ENCODE data around the gene C10orf62. TPM values are rescaled to one million over a fixed set of nuclear protein-coding genes. Genes with fewer than 3 reads are reported as not detected.

C10orf62 gene
- total and polyA plus RNA-seq, 2 donors (not counting 3 experiments of a cell fraction or from before 2014, with no cell fraction given) = not detected

- H3K9ac ChIP-seq (replicated peaks; ENCODE audit: extremely low read depth, insufficient read depth, low read length) = no peak overlapping the region
- dilution Hi-C loops (cut with MboI; ENCODE audit: extremely low pct_ligation_motif_present, low sequenced_read_pairs) = no loop called here
- no peaks in the 10 kb centered on the region for H3K27me3 ChIP-seq (ENCODE audit: control insufficient read depth in 2 of 2, insufficient read depth in 2 of 2, low read length in 2 of 2)
- peaks cover 31% of the 10 kb centered on the region for H3K4me1 ChIP-seq (ENCODE audit: control insufficient read depth, extremely low read depth, insufficient read depth, low read length)
- no TSS peak for BruUV-seq (replicated peaks)
- H2AFZ ChIP-seq (ENCODE audit: low read depth, low read length) = no peak overlapping the region
- peaks cover 0 to 2% of the 10 kb centered on the region in 2 experiments for H3K36me3 ChIP-seq (ENCODE audit: control insufficient read depth in 2 of 2, extremely low read depth in 1 of 2, insufficient read depth in 2 of 2, low read length in 2 of 2)
- H3K79me2 ChIP-seq (ENCODE audit: control insufficient read depth, insufficient read depth, low read length) = no peaks in the 10 kb centered on the region
- no peak overlapping the region for H3K27ac ChIP-seq (ENCODE audit: insufficient read depth, low read depth, low read length)
- FAIRE-seq (no peak), DNase-seq (ENCODE audit: low read depth, low spot score) (no peak)
- POLR2A ChIA-PET = no interaction called here
- no peaks in the 10 kb centered on the region for H3K9me1 ChIP-seq (replicated peaks; ENCODE audit: control insufficient read depth, extremely low read depth, insufficient read depth, low read length)
- CTCF ChIA-PET = interaction anchor here (2.3 kb wide), 1 partner anchor 12 kb away, joined by 18 read pairs; no protein-coding TSS in a partner anchor
- intact Hi-C loops (cut with micrococcal nuclease) = no loop called here
- H3K4me2 ChIP-seq (ENCODE audit: insufficient read depth, low read length) = no peak overlapping the region
- H3K9me3 ChIP-seq (replicated peaks; ENCODE audit: control insufficient read depth, insufficient read depth, low read length) = no peaks in the 10 kb centered on the region
- H4K20me1 ChIP-seq (replicated peaks; ENCODE audit: control insufficient read depth, extremely low read depth, insufficient read depth, low read length) = no peaks in the 10 kb centered on the region
- TF ChIP-seq MYC (IDR thresholded peaks at IDR 0.05; ENCODE audit: low read depth, low read length) (no peak), POLR2AphosphoS5 (IDR thresholded peaks at IDR 0.05; ENCODE audit: insufficient read depth, low read depth, low read length) (no peak), FOS (IDR thresholded peaks at IDR 0.05; ENCODE audit: borderline replicate concordance, insufficient read depth, low read length) (no peak)
- TF ChIP-seq, protein P1, sequence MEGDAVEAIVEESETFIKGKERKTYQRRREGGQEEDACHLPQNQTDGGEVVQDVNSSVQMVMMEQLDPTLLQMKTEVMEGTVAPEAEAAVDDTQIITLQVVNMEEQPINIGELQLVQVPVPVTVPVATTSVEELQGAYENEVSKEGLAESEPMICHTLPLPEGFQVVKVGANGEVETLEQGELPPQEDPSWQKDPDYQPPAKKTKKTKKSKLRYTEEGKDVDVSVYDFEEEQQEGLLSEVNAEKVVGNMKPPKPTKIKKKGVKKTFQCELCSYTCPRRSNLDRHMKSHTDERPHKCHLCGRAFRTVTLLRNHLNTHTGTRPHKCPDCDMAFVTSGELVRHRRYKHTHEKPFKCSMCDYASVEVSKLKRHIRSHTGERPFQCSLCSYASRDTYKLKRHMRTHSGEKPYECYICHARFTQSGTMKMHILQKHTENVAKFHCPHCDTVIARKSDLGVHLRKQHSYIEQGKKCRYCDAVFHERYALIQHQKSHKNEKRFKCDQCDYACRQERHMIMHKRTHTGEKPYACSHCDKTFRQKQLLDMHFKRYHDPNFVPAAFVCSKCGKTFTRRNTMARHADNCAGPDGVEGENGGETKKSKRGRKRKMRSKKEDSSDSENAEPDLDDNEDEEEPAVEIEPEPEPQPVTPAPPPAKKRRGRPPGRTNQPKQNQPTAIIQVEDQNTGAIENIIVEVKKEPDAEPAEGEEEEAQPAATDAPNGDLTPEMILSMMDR (IDR thresholded peaks at IDR 0.05; ENCODE audit: extremely low read depth in 1 of 2, insufficient read depth in 1 of 2, low read depth in 1 of 2, low read length in 2 of 2) = no peak
- H3K4me3 ChIP-seq (replicated peaks in 1 of 3; ENCODE audit: insufficient read depth in 1 of 3, low read depth in 1 of 3, low read length in 3 of 3) = no peak overlapping the region
Observed at GRCh38 chr10:97547271-97547600, 42.3 kb upstream of the C10orf62 start.

DNA sequence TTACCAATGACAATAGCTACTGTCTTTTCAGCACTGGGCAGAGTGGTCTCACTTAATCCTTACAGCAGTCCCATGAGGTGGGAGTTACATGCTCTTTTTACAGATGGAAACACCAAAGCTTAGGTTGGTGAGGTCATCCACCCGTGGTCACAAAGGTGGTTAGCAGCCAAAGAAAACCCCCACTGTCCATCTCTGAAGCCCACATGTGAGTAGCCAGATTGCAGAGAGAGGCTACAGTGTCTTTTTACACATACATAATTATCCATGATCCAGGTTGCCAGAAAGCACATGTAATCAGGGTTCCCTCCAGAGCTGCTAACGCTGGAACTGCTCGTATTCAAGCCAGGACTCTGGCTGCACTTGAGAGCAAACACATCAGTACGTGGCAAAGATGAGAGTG lies 41.6 kb upstream of the C10orf62 start:
- no TSS peak for BruUV-seq (replicated peaks)
- Histone ChIP-seq H3K4me3 (replicated peaks in 1 of 3; ENCODE audit: insufficient read depth in 1 of 3, low read depth in 1 of 3, low read length in 3 of 3) (no peak overlapping the region), H3K4me1 (ENCODE audit: control insufficient read depth, extremely low read depth, insufficient read depth, low read length) (peaks cover 23% of the 10 kb centered on the region), H3K79me2 (ENCODE audit: control insufficient read depth, insufficient read depth, low read length) (no peaks in the 10 kb centered on the region), H3K9ac (replicated peaks; ENCODE audit: extremely low read depth, insufficient read depth, low read length) (no peak overlapping the region), H2AFZ (ENCODE audit: low read depth, low read length) (no peak overlapping the region), H3K9me3 (replicated peaks; ENCODE audit: control insufficient read depth, insufficient read depth, low read length) (no peaks in the 10 kb centered on the region), H3K4me2 (ENCODE audit: insufficient read depth, low read length) (no peak overlapping the region), H3K9me1 (replicated peaks; ENCODE audit: control insufficient read depth, extremely low read depth, insufficient read depth, low read length) (no peaks in the 10 kb centered on the region), H3K27ac (ENCODE audit: insufficient read depth, low read depth, low read length) (no peak overlapping the region), H4K20me1 (replicated peaks; ENCODE audit: control insufficient read depth, extremely low read depth, insufficient read depth, low read length) (no peaks in the 10 kb centered on the region), H3K27me3 (ENCODE audit: control insufficient read depth in 2 of 2, insufficient read depth in 2 of 2, low read length in 2 of 2) (no peaks in the 10 kb centered on the region), H3K36me3 (ENCODE audit: control insufficient read depth in 2 of 2, extremely low read depth in 1 of 2, insufficient read depth in 2 of 2, low read length in 2 of 2) (peaks cover 0 to 2% of the 10 kb centered on the region in 2 experiments)
- TF ChIP-seq, protein P2, sequence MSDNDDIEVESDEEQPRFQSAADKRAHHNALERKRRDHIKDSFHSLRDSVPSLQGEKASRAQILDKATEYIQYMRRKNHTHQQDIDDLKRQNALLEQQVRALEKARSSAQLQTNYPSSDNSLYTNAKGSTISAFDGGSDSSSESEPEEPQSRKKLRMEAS (IDR thresholded peaks at IDR 0.05; ENCODE audit: insufficient read depth, insufficient read length) = no peak
- TF ChIP-seq EZH2 (IDR thresholded peaks at IDR 0.05; ENCODE audit: borderline replicate concordance, low read depth, low read length, severe bottlenecking) = no peak
- DNase-seq (ENCODE audit: low read depth, low spot score) = no peak
- intact Hi-C loops (cut with micrococcal nuclease) = no loop called here
- CTCF ChIA-PET = no interaction called here
- POLR2A ChIA-PET = no interaction called here
- FAIRE-seq = no peak
- dilution Hi-C loops (cut with MboI; ENCODE audit: extremely low pct_ligation_motif_present, low sequenced_read_pairs) = no loop called here

Data from endothelial cell of umbilical vein (primary cell).